ENCODE data around the gene DHX9.

GRCh38 chr1:182834326-182834725, 4.8 kb upstream of the DHX9 start:
- TF ChIP-seq CTCF (IDR thresholded peaks at IDR 0.05; ENCODE audit: low read depth, low read length): no peak
- TF ChIP-seq MAX (IDR thresholded peaks at IDR 0.05; ENCODE audit: low read depth, low read length): no peak
- TF ChIP-seq POLR2A (IDR thresholded peaks at IDR 0.05; ENCODE audit: extremely low read depth, insufficient read length): no peak

Measured in NB4 (cell line).